K562 (cell line): Measurements from ENCODE around the gene SLC39A3. TPM values are rescaled to one million over a fixed set of nuclear protein-coding genes. Genes with fewer than 3 reads are reported as not detected.

Source experiments
- ATAC-seq: fragments of 200-7000 bp; cut with Tn5 transposase; 3 replicates; pipeline ENCODE4 v1.9.1; 2020; ENCODE audit warnings: moderate library complexity
- BruUV-seq: library from RNA; stranded (reverse); fragments of 400-500 nt; replicated peaks from 2 replicates; lab custom pipeline; 2021; lab: Mats Ljungman, UMichigan
- CTCF ChIA-PET: fragments of 300-600 bp; formaldehyde crosslinking; extraction: SDS; loops from one replicate; lab custom pipeline; 2021; ENCODE audit warnings: low intra/inter-chr PET ratio; lab: Yijun Ruan, JAX
- POLR2A ChIA-PET: fragments of 300-600, 350-650 bp; sonication (Branson Sonifier 250); formaldehyde crosslinking; extraction: SDS; loops from one replicate; lab custom pipeline; 2021; ENCODE audit warnings: antibody characterized with exemption, inconsistent platforms; lab: Yijun Ruan, JAX
- DNase-seq, 4 experiments: peaks; one replicate each; pipeline versions ENCODE4 v3.0.0 to v3.0.0-alpha.2; 2011 to 2018; ENCODE audit warnings: low spot score in 3 of 4, mixed read lengths in 3 of 4; ENCODE audit errors: extremely low read depth in 1 of 4
- FAIRE-seq: peaks from 2 replicates; lab custom pipeline; 2011; peaks lifted over from hg19 to GRCh38; lab: Jason Lieb, UNC
- H2AFZ ChIP-seq: 2 replicates; pipeline ENCODE4 v1.6.0; 2011; ENCODE audit warnings: low read depth, low read length, control low read depth, inconsistent platforms
- H3K27ac ChIP-seq: fragments of 200-600 bp; 3 replicates; pipeline ENCODE4 v1.8.0; 2011; ENCODE audit warnings: low read depth, mild to moderate bottlenecking, control low read depth, inconsistent platforms, low read length, moderate library complexity, mixed read lengths; ENCODE audit errors: extremely low read depth
- H3K27me3 ChIP-seq, 2 experiments: fragments of 300-600 bp in 1 of 2; 2 replicates in 1 of 2; 3 replicates in 1 of 2; pipeline versions ENCODE4 v1.6.0 to v1.8.0; 2011; ENCODE audit warnings: inconsistent platforms in 2 of 2, low read length in 2 of 2, mild to moderate bottlenecking in 1 of 2, mixed read lengths in 1 of 2, moderate library complexity in 1 of 2; ENCODE audit not compliant: control insufficient read depth in 2 of 2, insufficient read depth in 2 of 2
- H3K36me3 ChIP-seq: fragments of 300-600 bp; 3 replicates; pipeline ENCODE4 v1.8.0; 2011; ENCODE audit warnings: mild to moderate bottlenecking, low read length, inconsistent platforms; ENCODE audit not compliant: control insufficient read depth, insufficient read depth
- H3K4me1 ChIP-seq, 2 experiments: fragments of 200-600 bp in 1 of 2; replicated peaks in 1 of 2; 2 replicates in 1 of 2; 3 replicates in 1 of 2; pipeline versions ENCODE4 v1.5.1 to v1.8.0; 2011; ENCODE audit warnings: inconsistent platforms in 2 of 2, low read length in 2 of 2, mild to moderate bottlenecking in 1 of 2, mixed read lengths in 1 of 2, moderate library complexity in 1 of 2; ENCODE audit not compliant: control insufficient read depth in 2 of 2, insufficient read depth in 2 of 2
- H3K4me2 ChIP-seq: 2 replicates; pipeline ENCODE4 v1.6.1; 2011; ENCODE audit warnings: low read length, control low read depth, inconsistent platforms, mixed read lengths; ENCODE audit not compliant: insufficient read depth
- H3K4me3 ChIP-seq: fragments of 200-600 bp; sonication (generic), shearing (Covaris generic); 2 replicates; pipeline ENCODE4 v1.5.1; 2016; ENCODE audit warnings: control low read depth, inconsistent platforms
- H3K79me2 ChIP-seq: fragments of 200-600 bp; 3 replicates; pipeline ENCODE4 v1.8.0; 2011; ENCODE audit warnings: low read length, inconsistent platforms; ENCODE audit not compliant: control insufficient read depth, insufficient read depth
- H3K9ac ChIP-seq, 2 experiments: 2 replicates each; pipeline versions ENCODE4 v1.6.0 to v1.6.1; 2011; ENCODE audit warnings: low read depth in 2 of 2, low read length in 2 of 2, control low read depth in 1 of 2, inconsistent platforms in 1 of 2, mild to moderate bottlenecking in 1 of 2, mixed read lengths in 1 of 2; ENCODE audit not compliant: insufficient read depth in 1 of 2
- H3K9me1 ChIP-seq: one replicate; pipeline ENCODE4 v1.6.0; 2011; ENCODE audit warnings: inconsistent platforms, mild to moderate bottlenecking, low read length, moderate library complexity; ENCODE audit not compliant: control insufficient read depth, insufficient read depth
- H3K9me3 ChIP-seq: replicated peaks from 2 replicates; pipeline ENCODE4 v1.5.1; 2011; ENCODE audit warnings: low read depth, low read length, inconsistent platforms; ENCODE audit not compliant: control insufficient read depth, insufficient read depth
- H4K20me1 ChIP-seq: replicated peaks from 2 replicates; pipeline ENCODE4 v1.6.1; 2011; ENCODE audit warnings: low read length, inconsistent platforms, mixed read lengths; ENCODE audit not compliant: control insufficient read depth, insufficient read depth
- GATAD2B ChIP-seq: fragments of 450-650 bp; IDR thresholded peaks from 2 replicates; pipeline ENCODE4 v1.6.1; 2017; ENCODE audit warnings: mild to moderate bottlenecking, borderline replicate concordance
- NCOA6 ChIP-seq: fragments of 450-650 bp; IDR thresholded peaks from 2 replicates; pipeline ENCODE4 v1.6.1; 2017; ENCODE audit warnings: mild to moderate bottlenecking
- POLR2G ChIP-seq: fragments of 200-400 bp; formaldehyde crosslinking; IDR thresholded peaks from 2 replicates; pipeline ENCODE4 v1.6.1; 2017; ENCODE audit warnings: low read depth, mild to moderate bottlenecking, antibody characterized with exemption, low read length, moderate library complexity
- RBM14 ChIP-seq: fragments of 200-400 bp; formaldehyde crosslinking; IDR thresholded peaks from 2 replicates; pipeline ENCODE4 v1.6.1; 2018; ENCODE audit warnings: low read depth, mild to moderate bottlenecking, low read length, moderate library complexity, borderline replicate concordance; ENCODE audit not compliant: insufficient read depth
- RBM22 ChIP-seq: fragments of 200-400 bp; formaldehyde crosslinking; IDR thresholded peaks from 2 replicates; pipeline ENCODE4 v1.6.1; 2018; ENCODE audit warnings: low read length, low read depth; ENCODE audit not compliant: poor library complexity, severe bottlenecking
- ZNF780A ChIP-seq: fragments of 250-450 bp; sonication (Bioruptor Pico); IDR thresholded peaks from 2 replicates; pipeline ENCODE4 v1.5.0; 2021; ENCODE audit warnings: mild to moderate bottlenecking
- WGBS: fragments of 100-300 bp; shearing (Covaris generic); methylation state at CpG from one replicate; pipeline ENCODE4 v1.1.6; 2016; ENCODE audit warnings: low coverage, mixed read lengths; ENCODE audit not compliant: insufficient coverage; ENCODE audit errors: missing lambda C conversion rate; 5-methylcytosine and 5-hydroxymethylcytosine counted together
- in situ Hi-C: fragments of 300-500 bp; cut with MboI; formaldehyde crosslinking; loops from 4 replicates; pipeline ENCODE4 v1.15.0; 2018; ENCODE audit warnings: inconsistent platforms, mixed read lengths
- intact Hi-C: fragments of 100-400 bp; cut with micrococcal nuclease; formaldehyde crosslinking; loops from 2 replicates; pipeline ENCODE4 v1.14.2; 2022
- polyA plus RNA-seq, 8 experiments: library from polyadenylated mRNA; depleted of rRNA in 4 of 8; stranded (reverse) in 5 of 8; unstranded in 3 of 8; fragments of >200 nt; fragmentation: Nextera tagmentation in 2 of 8; fragmentation: Illumina TruSeq in 1 of 8; extraction: Ambion mirVana in 2 of 8; extraction: Trizol in 1 of 8; gene quantifications; 2 replicates each; pipeline versions ENCODE4 v1.2.1 to v1.2.3, GENCODE V29; 2011 to 2014; ENCODE audit warnings: inconsistent platforms in 1 of 8, missing spikeins in 1 of 8
- total RNA-seq, 7 experiments: library from RNA; depleted of rRNA in 6 of 7; stranded (reverse); fragments of >200 nt in 6 of 7; fragmentation: Illumina TruSeq in 2 of 7; extraction: Trizol in 2 of 7; gene quantifications; 2 replicates each; pipeline versions ENCODE4 v1.2.1 to v1.2.3, GENCODE V29; 2011 to 2021; ENCODE audit warnings: low replicate concordance in 1 of 7
- TF ChIP-seq, protein P1 (sequence below): sonication (generic); formaldehyde crosslinking; IDR thresholded peaks from 2 replicates; pipeline ENCODE4 v1.8.1; 2023; ENCODE audit warnings: mild to moderate bottlenecking, missing genetic modification reagents, moderate library complexity
- TF ChIP-seq, protein P2 (sequence below): fragments of 450-650 bp; formaldehyde crosslinking; IDR thresholded peaks from 2 replicates; pipeline ENCODE4 v1.4.0; 2020; ENCODE audit warnings: mild to moderate bottlenecking, moderate library complexity
- TF ChIP-seq, protein P3 (sequence below), 2 experiments: fragments of 450-650 bp in 1 of 2; sonication (generic) in 1 of 2; formaldehyde crosslinking in 1 of 2; IDR thresholded peaks in 1 of 2; conservative IDR thresholded peaks in 1 of 2; 2 replicates each; pipeline versions ENCODE4 v1.6.1 to v1.8.1; 2016 to 2023; ENCODE audit warnings: mild to moderate bottlenecking in 2 of 2, moderate library complexity in 2 of 2, inconsistent platforms in 1 of 2, missing genetic modification reagents in 1 of 2
- TF ChIP-seq, protein P4 (sequence below): fragments of 450-650 bp; IDR thresholded peaks from 2 replicates; pipeline ENCODE4 v1.6.1; 2014; ENCODE audit warnings: low read depth, mild to moderate bottlenecking, moderate library complexity, borderline replicate concordance
- TF ChIP-seq, protein P5 (sequence below): fragments of 450-650 bp; formaldehyde crosslinking; IDR thresholded peaks from 2 replicates; pipeline ENCODE4 v1.4.0; 2020; ENCODE audit warnings: mild to moderate bottlenecking, mixed read lengths

Gene SLC39A3
- total and polyA plus RNA-seq, 9 of the 15 experiments (the other 6 are each of a cell fraction or from before 2014, with no cell fraction given), result 2.3 to 215 (median 127) TPM

DNA sequence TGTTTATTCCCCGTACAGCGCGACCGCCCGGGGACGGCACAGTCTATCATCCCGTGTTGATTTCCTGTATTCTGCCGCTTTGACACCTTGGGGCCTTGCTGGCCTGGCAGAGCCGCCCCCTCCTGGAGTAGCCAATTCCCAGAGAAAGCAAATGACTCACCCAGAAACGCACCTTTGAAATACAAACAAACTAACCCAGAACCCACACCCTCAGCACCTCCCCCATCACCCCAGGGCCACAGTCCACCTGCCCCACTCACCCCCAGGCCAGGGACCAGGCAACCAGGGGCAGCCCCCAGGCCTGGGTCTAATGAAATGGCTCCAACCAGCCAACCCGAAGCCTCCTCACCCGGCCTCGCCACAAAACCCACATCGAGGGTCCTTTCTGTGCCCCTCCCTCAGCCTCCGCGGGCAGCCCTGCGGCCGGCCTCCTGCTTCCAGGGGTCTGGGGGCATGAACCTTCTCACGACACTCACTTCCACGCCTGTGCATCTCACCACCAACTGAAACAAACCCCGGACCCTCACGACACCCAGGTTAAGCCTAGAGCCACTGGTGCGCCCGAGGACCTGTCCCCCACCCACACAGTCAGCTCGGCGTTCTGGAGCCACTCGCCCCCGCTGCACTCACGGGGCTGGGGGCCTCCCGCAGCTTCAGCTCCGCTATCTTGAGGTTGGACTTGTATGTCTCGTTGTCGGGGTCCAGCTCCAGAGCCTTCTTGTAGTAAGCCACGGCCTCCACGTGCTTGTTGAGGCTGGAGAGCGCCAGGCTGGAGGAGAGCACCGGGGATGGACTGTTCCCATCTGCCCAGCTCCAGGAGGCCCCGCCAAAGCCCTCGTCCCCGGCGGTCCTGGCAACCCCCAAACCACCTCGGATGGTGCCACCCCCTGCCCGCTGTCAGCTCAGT lies 22.3 kb upstream of the SLC39A3 start:
- Histone ChIP-seq H3K79me2 (no peaks in the 10 kb centered on the region), H3K27ac (no peak overlapping the region), H3K4me2 (no peak overlapping the region), H3K27me3 (no peaks in the 10 kb centered on the region), H3K9ac (no peak overlapping the region; a peak in 1 of 4 replicates), H4K20me1 (no peaks in the 10 kb centered on the region), H3K4me3 (no peak overlapping the region), H3K4me1 (peaks cover 0 to 15% of the 10 kb centered on the region in 2 experiments; a peak in 2 of 5 replicates), H3K9me3 (no peaks in the 10 kb centered on the region), H3K9me1 (no peaks in the 10 kb centered on the region), H2AFZ (no peak overlapping the region), H3K36me3 (peaks cover 92% of the 10 kb centered on the region; the same call in 2 of the 3 replicates)
- no TSS peak for BruUV-seq
- ATAC-seq (no peak), DNase-seq (no peak), FAIRE-seq (no peak)
- POLR2A ChIA-PET, result interaction anchor here (0.6 to 0.8 kb wide), 2 partner anchors 28 to 35 kb away, joined by 3 read pairs; no protein-coding TSS in a partner anchor
- CTCF ChIA-PET, result no interaction called here
- intact Hi-C loops, result no loop called here
- in situ Hi-C loops, result no loop called here
- WGBS, result 91% methylated on average over 31 of the region's 43 CpGs
- TF ChIP-seq RBM14, result no peak
- TF ChIP-seq RBM22, result peak; percentile 65
- TF ChIP-seq NCOA6, result no peak
- TF ChIP-seq GATAD2B, result no peak
- TF ChIP-seq, protein P1, sequence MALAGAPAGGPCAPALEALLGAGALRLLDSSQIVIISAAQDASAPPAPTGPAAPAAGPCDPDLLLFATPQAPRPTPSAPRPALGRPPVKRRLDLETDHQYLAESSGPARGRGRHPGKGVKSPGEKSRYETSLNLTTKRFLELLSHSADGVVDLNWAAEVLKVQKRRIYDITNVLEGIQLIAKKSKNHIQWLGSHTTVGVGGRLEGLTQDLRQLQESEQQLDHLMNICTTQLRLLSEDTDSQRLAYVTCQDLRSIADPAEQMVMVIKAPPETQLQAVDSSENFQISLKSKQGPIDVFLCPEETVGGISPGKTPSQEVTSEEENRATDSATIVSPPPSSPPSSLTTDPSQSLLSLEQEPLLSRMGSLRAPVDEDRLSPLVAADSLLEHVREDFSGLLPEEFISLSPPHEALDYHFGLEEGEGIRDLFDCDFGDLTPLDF (CRISPR knock-in tag), result no peak
- no peak for TF ChIP-seq ZNF780A (CRISPR knock-in tag)
- TF ChIP-seq, protein P2, sequence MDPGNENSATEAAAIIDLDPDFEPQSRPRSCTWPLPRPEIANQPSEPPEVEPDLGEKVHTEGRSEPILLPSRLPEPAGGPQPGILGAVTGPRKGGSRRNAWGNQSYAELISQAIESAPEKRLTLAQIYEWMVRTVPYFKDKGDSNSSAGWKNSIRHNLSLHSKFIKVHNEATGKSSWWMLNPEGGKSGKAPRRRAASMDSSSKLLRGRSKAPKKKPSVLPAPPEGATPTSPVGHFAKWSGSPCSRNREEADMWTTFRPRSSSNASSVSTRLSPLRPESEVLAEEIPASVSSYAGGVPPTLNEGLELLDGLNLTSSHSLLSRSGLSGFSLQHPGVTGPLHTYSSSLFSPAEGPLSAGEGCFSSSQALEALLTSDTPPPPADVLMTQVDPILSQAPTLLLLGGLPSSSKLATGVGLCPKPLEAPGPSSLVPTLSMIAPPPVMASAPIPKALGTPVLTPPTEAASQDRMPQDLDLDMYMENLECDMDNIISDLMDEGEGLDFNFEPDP (CRISPR knock-in tag), result no peak
- TF ChIP-seq, protein P3, sequence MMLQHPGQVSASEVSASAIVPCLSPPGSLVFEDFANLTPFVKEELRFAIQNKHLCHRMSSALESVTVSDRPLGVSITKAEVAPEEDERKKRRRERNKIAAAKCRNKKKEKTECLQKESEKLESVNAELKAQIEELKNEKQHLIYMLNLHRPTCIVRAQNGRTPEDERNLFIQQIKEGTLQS (IDR thresholded peaks at IDR 0.05), result no peak
- TF ChIP-seq, protein P3 (CRISPR knock-in tag; conservative IDR thresholded peaks at IDR 0.05), result no peak
- 0 out of 2 replicates have a peak, but pooled peaks have one; percentile 4 for TF ChIP-seq POLR2G
- TF ChIP-seq, protein P4, sequence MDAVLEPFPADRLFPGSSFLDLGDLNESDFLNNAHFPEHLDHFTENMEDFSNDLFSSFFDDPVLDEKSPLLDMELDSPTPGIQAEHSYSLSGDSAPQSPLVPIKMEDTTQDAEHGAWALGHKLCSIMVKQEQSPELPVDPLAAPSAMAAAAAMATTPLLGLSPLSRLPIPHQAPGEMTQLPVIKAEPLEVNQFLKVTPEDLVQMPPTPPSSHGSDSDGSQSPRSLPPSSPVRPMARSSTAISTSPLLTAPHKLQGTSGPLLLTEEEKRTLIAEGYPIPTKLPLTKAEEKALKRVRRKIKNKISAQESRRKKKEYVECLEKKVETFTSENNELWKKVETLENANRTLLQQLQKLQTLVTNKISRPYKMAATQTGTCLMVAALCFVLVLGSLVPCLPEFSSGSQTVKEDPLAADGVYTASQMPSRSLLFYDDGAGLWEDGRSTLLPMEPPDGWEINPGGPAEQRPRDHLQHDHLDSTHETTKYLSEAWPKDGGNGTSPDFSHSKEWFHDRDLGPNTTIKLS, result no peak
- TF ChIP-seq, protein P5, sequence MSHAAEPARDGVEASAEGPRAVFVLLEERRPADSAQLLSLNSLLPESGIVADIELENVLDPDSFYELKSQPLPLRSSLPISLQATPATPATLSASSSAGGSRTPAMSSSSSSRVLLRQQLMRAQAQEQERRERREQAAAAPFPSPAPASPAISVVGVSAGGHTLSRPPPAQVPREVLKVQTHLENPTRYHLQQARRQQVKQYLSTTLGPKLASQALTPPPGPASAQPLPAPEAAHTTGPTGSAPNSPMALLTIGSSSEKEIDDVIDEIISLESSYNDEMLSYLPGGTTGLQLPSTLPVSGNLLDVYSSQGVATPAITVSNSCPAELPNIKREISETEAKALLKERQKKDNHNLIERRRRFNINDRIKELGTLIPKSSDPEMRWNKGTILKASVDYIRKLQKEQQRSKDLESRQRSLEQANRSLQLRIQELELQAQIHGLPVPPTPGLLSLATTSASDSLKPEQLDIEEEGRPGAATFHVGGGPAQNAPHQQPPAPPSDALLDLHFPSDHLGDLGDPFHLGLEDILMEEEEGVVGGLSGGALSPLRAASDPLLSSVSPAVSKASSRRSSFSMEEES (CRISPR knock-in tag), result no peak
